WERI-Rb-1 (cell line): ENCODE measurements around the gene RPL37A.

Experiments
- DNase-seq: peaks from one replicate; pipeline ENCODE4 v3.0.0-alpha.2; 2020
- H3K27ac ChIP-seq: fragments of 250-450 bp; sonication (Bioruptor Pico); 2 replicates; pipeline ENCODE4 v1.5.1; 2020; ENCODE audit warnings: mild to moderate bottlenecking, moderate library complexity
- H3K27me3 ChIP-seq: fragments of 250-450 bp; sonication (Bioruptor Pico); 2 replicates; pipeline ENCODE4 v1.5.1; 2021; ENCODE audit warnings: mild to moderate bottlenecking, low read depth, moderate library complexity; ENCODE audit not compliant: insufficient read depth, severe bottlenecking
- H3K36me3 ChIP-seq: fragments of 250-450 bp; sonication (Bioruptor Pico); 2 replicates; pipeline ENCODE4 v1.5.1; 2020; ENCODE audit warnings: mild to moderate bottlenecking, moderate library complexity
- H3K4me3 ChIP-seq: 2 replicates; pipeline ENCODE4 v1.5.1; 2011; ENCODE audit warnings: low read depth, mild to moderate bottlenecking, control low read depth, low read length
- H3K9me3 ChIP-seq: fragments of 250-450 bp; sonication (Bioruptor Pico); 2 replicates; pipeline ENCODE4 v1.5.1; 2021; ENCODE audit warnings: mild to moderate bottlenecking, moderate library complexity; ENCODE audit not compliant: severe bottlenecking
- TF ChIP-seq, protein P1 (sequence below): IDR thresholded peaks from 2 replicates; pipeline ENCODE4 v1.5.1; 2011; ENCODE audit warnings: low read depth, mild to moderate bottlenecking, control low read depth, inconsistent platforms, low read length

RPL37A gene

GRCh38 chr2:216538538-216538937 lies 39.9 kb downstream of the RPL37A start:
- Histone ChIP-seq H3K9me3 (no peaks in the 10 kb centered on the region), H3K36me3 (no peaks in the 10 kb centered on the region), H3K27me3 (no peaks in the 10 kb centered on the region), H3K4me3 (no peak overlapping the region), H3K27ac (no peak overlapping the region)
- DNase-seq: no peak
- TF ChIP-seq, protein P1, sequence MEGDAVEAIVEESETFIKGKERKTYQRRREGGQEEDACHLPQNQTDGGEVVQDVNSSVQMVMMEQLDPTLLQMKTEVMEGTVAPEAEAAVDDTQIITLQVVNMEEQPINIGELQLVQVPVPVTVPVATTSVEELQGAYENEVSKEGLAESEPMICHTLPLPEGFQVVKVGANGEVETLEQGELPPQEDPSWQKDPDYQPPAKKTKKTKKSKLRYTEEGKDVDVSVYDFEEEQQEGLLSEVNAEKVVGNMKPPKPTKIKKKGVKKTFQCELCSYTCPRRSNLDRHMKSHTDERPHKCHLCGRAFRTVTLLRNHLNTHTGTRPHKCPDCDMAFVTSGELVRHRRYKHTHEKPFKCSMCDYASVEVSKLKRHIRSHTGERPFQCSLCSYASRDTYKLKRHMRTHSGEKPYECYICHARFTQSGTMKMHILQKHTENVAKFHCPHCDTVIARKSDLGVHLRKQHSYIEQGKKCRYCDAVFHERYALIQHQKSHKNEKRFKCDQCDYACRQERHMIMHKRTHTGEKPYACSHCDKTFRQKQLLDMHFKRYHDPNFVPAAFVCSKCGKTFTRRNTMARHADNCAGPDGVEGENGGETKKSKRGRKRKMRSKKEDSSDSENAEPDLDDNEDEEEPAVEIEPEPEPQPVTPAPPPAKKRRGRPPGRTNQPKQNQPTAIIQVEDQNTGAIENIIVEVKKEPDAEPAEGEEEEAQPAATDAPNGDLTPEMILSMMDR: no peak

GRCh38 chr2:216539120-216539519 lies 40.5 kb downstream of the RPL37A start:
- TF ChIP-seq, protein P1: no peak
- H3K27ac ChIP-seq: no peak overlapping the region
- DNase-seq: no peak
- H3K36me3 ChIP-seq: no peaks in the 10 kb centered on the region
- no peaks in the 10 kb centered on the region for H3K27me3 ChIP-seq
- no peaks in the 10 kb centered on the region for H3K9me3 ChIP-seq
- H3K4me3 ChIP-seq: no peak overlapping the region

- DNase-seq: no peak
- TF ChIP-seq, protein P1: no peak
- Histone ChIP-seq H3K36me3 (no peaks in the 10 kb centered on the region), H3K27ac (no peak overlapping the region), H3K9me3 (no peaks in the 10 kb centered on the region), H3K4me3 (no peak overlapping the region), H3K27me3 (no peaks in the 10 kb centered on the region)
Measured at GRCh38 chr2:216539791-216540241, 41.2 kb downstream of the RPL37A start.

GRCh38 chr2:216540920-216541319 lies 42.3 kb downstream of the RPL37A start:
- TF ChIP-seq, protein P1: no peak

GRCh38 chr2:216541505-216541904 lies 42.9 kb downstream of the RPL37A start:
- no peak for DNase-seq

More at GRCh38 chr2:216540920-216541319, 42.3 kb downstream of the RPL37A start:
- no peaks in the 10 kb centered on the region for H3K27me3 ChIP-seq
- no peak for DNase-seq
- H3K27ac ChIP-seq: no peak overlapping the region
- no peaks in the 10 kb centered on the region for H3K9me3 ChIP-seq
- no peaks in the 10 kb centered on the region for H3K36me3 ChIP-seq
- H3K4me3 ChIP-seq: no peak overlapping the region

DNA sequence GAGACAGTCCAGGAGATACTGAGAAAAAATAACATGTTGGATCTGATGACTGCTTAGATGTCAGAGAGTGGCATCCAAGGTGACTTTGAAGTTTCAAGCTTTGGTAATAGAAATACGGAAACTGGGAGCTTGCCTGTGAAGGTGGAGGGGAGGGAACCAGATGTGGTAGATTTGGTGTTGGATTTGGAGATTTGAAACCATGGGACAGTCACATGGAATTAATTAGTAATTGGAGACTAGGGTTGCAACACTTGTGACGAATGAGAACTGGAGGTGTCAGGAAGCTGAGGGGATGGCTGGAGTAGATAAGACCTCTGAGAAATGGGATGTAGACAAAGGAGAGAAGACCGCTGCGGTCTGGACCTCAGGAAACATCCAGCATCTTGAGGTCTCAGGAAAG lies 46.7 kb downstream of the RPL37A start:
- H3K27ac ChIP-seq: no peak overlapping the region
- no peak for DNase-seq
- H3K36me3 ChIP-seq: no peaks in the 10 kb centered on the region
- H3K27me3 ChIP-seq: no peaks in the 10 kb centered on the region
- no peaks in the 10 kb centered on the region for H3K9me3 ChIP-seq
- TF ChIP-seq, protein P1: no peak
- no peak overlapping the region for H3K4me3 ChIP-seq

More at GRCh38 chr2:216541505-216541904, 42.9 kb downstream of the RPL37A start:
- Histone ChIP-seq H3K36me3 (no peaks in the 10 kb centered on the region), H3K27ac (no peak overlapping the region), H3K4me3 (no peak overlapping the region), H3K27me3 (no peaks in the 10 kb centered on the region), H3K9me3 (no peaks in the 10 kb centered on the region)
- TF ChIP-seq, protein P1: no peak
